Keratinocyte (primary cell): ENCODE data around the gene IGF2BP2. TPM values are rescaled to one million over a fixed set of nuclear protein-coding genes. Genes with fewer than 3 reads are reported as not detected.
"Not testable (repeated sequence)": the region's sequence is repeated elsewhere in the genome, so short reads cannot be mapped to it uniquely, and the experiment has no call there.

ENCODE experiments used
- DNase-seq: peaks from one replicate; pipeline ENCODE4 v3.0.0-alpha.2; 2011; ENCODE audit warnings: low read depth, missing footprints, low spot score
- FAIRE-seq: peaks from 2 replicates; lab custom pipeline; 2011; peaks lifted over from hg19 to GRCh38; lab: Jason Lieb, UNC
- H2AFZ ChIP-seq: 2 replicates; pipeline ENCODE4 v1.6.0; 2012; ENCODE audit warnings: low read length, control low read depth, inconsistent platforms; ENCODE audit not compliant: control insufficient read depth
- H3K27ac ChIP-seq: 2 replicates; pipeline ENCODE4 v1.5.1; 2011; ENCODE audit warnings: low read length; ENCODE audit not compliant: control insufficient read depth, insufficient read depth
- H3K27me3 ChIP-seq: 3 replicates; pipeline ENCODE4 v1.6.0; 2011; ENCODE audit warnings: low read length; ENCODE audit not compliant: control insufficient read depth, insufficient read depth; ENCODE audit errors: extremely low read depth
- H3K36me3 ChIP-seq, 2 experiments: 2 replicates in 1 of 2; 3 replicates in 1 of 2; pipeline ENCODE4 v1.5.1; 2011; ENCODE audit warnings: low read length in 2 of 2, mild to moderate bottlenecking in 1 of 2; ENCODE audit not compliant: control insufficient read depth in 2 of 2, insufficient read depth in 2 of 2; ENCODE audit errors: extremely low read depth in 1 of 2
- H3K4me1 ChIP-seq: 3 replicates; pipeline ENCODE4 v1.5.1; 2011; ENCODE audit warnings: low read length; ENCODE audit not compliant: control insufficient read depth, insufficient read depth; ENCODE audit errors: extremely low read depth
- H3K4me2 ChIP-seq: 3 replicates; pipeline ENCODE4 v1.6.0; 2011; ENCODE audit warnings: low read depth, low read length; ENCODE audit not compliant: control insufficient read depth, insufficient read depth; ENCODE audit errors: extremely low read depth
- H3K4me3 ChIP-seq, 3 experiments: fragments of 200-600 bp in 1 of 3; sonication (generic) in 1 of 3; 2 replicates in 2 of 3; 3 replicates in 1 of 3; pipeline ENCODE4 v1.5.1; 2011 to 2016; ENCODE audit warnings: low read length in 3 of 3, mild to moderate bottlenecking in 3 of 3, control low read depth in 2 of 3, inconsistent platforms in 1 of 3, low read depth in 1 of 3, mixed read lengths in 1 of 3, mixed run types in 1 of 3, moderate library complexity in 1 of 3; ENCODE audit not compliant: control insufficient read depth in 2 of 3, insufficient read depth in 2 of 3; ENCODE audit errors: extremely low read depth in 1 of 3
- H3K79me2 ChIP-seq: 2 replicates; pipeline ENCODE4 v1.6.0; 2012; ENCODE audit warnings: low read length; ENCODE audit not compliant: control insufficient read depth, insufficient read depth
- H3K9ac ChIP-seq: 3 replicates; pipeline ENCODE4 v1.6.0; 2011; ENCODE audit warnings: low read length; ENCODE audit not compliant: control insufficient read depth, insufficient read depth; ENCODE audit errors: extremely low read depth
- H3K9me1 ChIP-seq: 3 replicates; pipeline ENCODE4 v1.6.0; 2011; ENCODE audit warnings: low read length; ENCODE audit not compliant: control insufficient read depth, insufficient read depth; ENCODE audit errors: extremely low read depth
- H3K9me3 ChIP-seq: 2 replicates; pipeline ENCODE4 v1.5.1; 2012; ENCODE audit warnings: low read depth, low read length; ENCODE audit not compliant: control insufficient read depth
- H4K20me1 ChIP-seq: 3 replicates; pipeline ENCODE4 v1.6.0; 2011; ENCODE audit warnings: low read length; ENCODE audit not compliant: control insufficient read depth, insufficient read depth; ENCODE audit errors: extremely low read depth
- CTCF ChIP-seq, 3 experiments: IDR thresholded peaks in 1 of 3; conservative IDR thresholded peaks in 1 of 3; optimal IDR thresholded peaks in 1 of 3; 2 replicates in 2 of 3; 3 replicates in 1 of 3; pipeline versions ENCODE3 to v1.5.1; 2011; ENCODE audit warnings: low read length in 3 of 3, mild to moderate bottlenecking in 3 of 3, moderate library complexity in 2 of 3, control low read depth in 1 of 3, inconsistent platforms in 1 of 3; ENCODE audit not compliant: insufficient read depth in 2 of 3; ENCODE audit errors: extremely low read depth in 1 of 3
- EZH2 ChIP-seq: IDR thresholded peaks from one replicate; pipeline ENCODE4 v1.6.1; 2012; ENCODE audit warnings: inconsistent platforms, mild to moderate bottlenecking, low read length, moderate library complexity
- dilution Hi-C: fragments of 300-500 bp; cut with MboI; formaldehyde crosslinking; loops from one replicate; pipeline ENCODE4 v1.7.0; 2020; ENCODE audit warnings: low sequenced_read_pairs; ENCODE audit not compliant: extremely low pct_ligation_motif_present
- polyA plus RNA-seq, 5 experiments: library from polyadenylated mRNA; depleted of rRNA in 3 of 5; stranded (reverse) in 3 of 5; stranded (forward) in 1 of 5; unstranded in 1 of 5; fragments of >200 nt; gene quantifications; 1 replicate in 1 of 5; 2 replicates in 3 of 5; 3 replicates in 1 of 5; pipeline versions ENCODE4 v1.2.1 to v1.2.3, GENCODE V29; 2011 to 2012; ENCODE audit warnings: missing spikeins in 2 of 5, low read depth in 1 of 5, low replicate concordance in 1 of 5

Gene IGF2BP2
- polyA plus RNA-seq, 1 donor (not counting 4 experiments of a cell fraction or from before 2014, with no cell fraction given): 21.2 TPM

GRCh38 chr3:185646382-185647133 lies 178.3 kb downstream of the IGF2BP2 start:
- H4K20me1 ChIP-seq: no peaks in the 10 kb centered on the region
- DNase-seq (no peak), FAIRE-seq (no peak)
- no peaks in the 10 kb centered on the region for H3K9me3 ChIP-seq
- no peak overlapping the region for H3K4me2 ChIP-seq
- H3K4me1 ChIP-seq: no peaks in the 10 kb centered on the region
- peaks cover 39 to 47% of the 10 kb centered on the region in 2 experiments for H3K36me3 ChIP-seq
- H3K9me1 ChIP-seq: no peaks in the 10 kb centered on the region
- dilution Hi-C loops: no loop called here
- no peak overlapping the region for H3K27ac ChIP-seq
- no peak overlapping the region for H3K9ac ChIP-seq
- no peak overlapping the region for H2AFZ ChIP-seq
- TF ChIP-seq CTCF (optimal IDR thresholded peaks at IDR 0.05 in 1 of 3, IDR thresholded peaks at IDR 0.05 in 1 of 3, conservative IDR thresholded peaks at IDR 0.05 in 1 of 3; ENCODE audit: extremely low read depth in 1 of 3, insufficient read depth in 2 of 3, low read length in 3 of 3) (no peak), EZH2 (no peak)
- no peaks in the 10 kb centered on the region for H3K27me3 ChIP-seq
- H3K79me2 ChIP-seq: no peaks in the 10 kb centered on the region
- no peak overlapping the region for H3K4me3 ChIP-seq

GRCh38 chr3:185645596-185646381 lies 179.1 kb downstream of the IGF2BP2 start:
- no peaks in the 10 kb centered on the region for H3K9me1 ChIP-seq
- dilution Hi-C loops: no loop called here
- FAIRE-seq: no peak
- no peak overlapping the region for H3K9ac ChIP-seq
- H3K79me2 ChIP-seq: no peaks in the 10 kb centered on the region
- H3K4me2 ChIP-seq: no peak overlapping the region
- no peak overlapping the region for H3K4me3 ChIP-seq
- TF ChIP-seq CTCF (optimal IDR thresholded peaks at IDR 0.05 in 1 of 3, IDR thresholded peaks at IDR 0.05 in 1 of 3, conservative IDR thresholded peaks at IDR 0.05 in 1 of 3; ENCODE audit: extremely low read depth in 1 of 3, insufficient read depth in 2 of 3, low read length in 3 of 3): no peak
- no peak for TF ChIP-seq EZH2
- H4K20me1 ChIP-seq: no peaks in the 10 kb centered on the region
- peaks cover 35 to 45% of the 10 kb centered on the region in 2 experiments for H3K36me3 ChIP-seq
- no peaks in the 10 kb centered on the region for H3K9me3 ChIP-seq
- no peak for DNase-seq
- no peak overlapping the region for H3K27ac ChIP-seq
- H3K4me1 ChIP-seq: no peaks in the 10 kb centered on the region
- H3K27me3 ChIP-seq: no peaks in the 10 kb centered on the region
- no peak overlapping the region for H2AFZ ChIP-seq

- H2AFZ ChIP-seq, FAIRE-seq, H3K27ac ChIP-seq, H3K79me2 ChIP-seq, H3K4me3 ChIP-seq, H3K9me1 ChIP-seq, H3K4me2 ChIP-seq, H3K9me3 ChIP-seq, H3K9ac ChIP-seq, dilution Hi-C loops, DNase-seq, H3K4me1 ChIP-seq, H4K20me1 ChIP-seq, H3K27me3 ChIP-seq: not testable (repeated sequence)
- H3K36me3 ChIP-seq: peaks cover 29 to 45% of the 10 kb centered on the region in 2 experiments
Measured at GRCh38 chr3:185645191-185645590, 179.7 kb downstream of the IGF2BP2 start.
